Measurements from ENCODE around the gene GZF1.

Gene GZF1

GRCh38 chr20:23370873-23371272, 8.9 kb downstream of the GZF1 start:
- no peak for DNase-seq

GRCh38 chr20:23371496-23371895, 9.5 kb downstream of the GZF1 start:
- DNase-seq = no peak

- no peak for DNase-seq
Measured at GRCh38 chr20:23374441-23374840, 12.5 kb downstream of the GZF1 start.

DNA sequence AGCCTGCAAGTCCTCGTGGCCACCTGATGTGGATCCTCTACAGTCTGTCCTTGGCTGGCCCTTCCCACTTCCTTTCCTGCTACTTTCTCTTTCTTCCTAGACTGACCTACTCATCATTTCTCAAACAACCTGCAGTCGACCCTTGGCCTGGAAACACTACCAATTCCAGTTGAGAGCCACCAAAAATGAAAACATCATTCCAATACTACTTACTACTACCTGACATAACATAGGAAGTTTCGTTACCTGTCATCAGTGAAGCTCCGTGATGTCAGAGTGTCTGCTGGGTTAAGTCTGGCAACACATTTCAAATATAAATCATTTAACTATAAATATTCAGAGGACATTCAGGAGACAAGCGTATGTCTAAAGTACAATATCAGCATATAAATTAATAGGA, 13.8 kb downstream of the GZF1 start:
- DNase-seq = no peak

- DNase-seq = no peak
Measured at GRCh38 chr20:23379772-23380171, 17.8 kb downstream of the GZF1 start.

GRCh38 chr20:23381876-23382275, 19.9 kb downstream of the GZF1 start:
- DNase-seq = no peak

DNA sequence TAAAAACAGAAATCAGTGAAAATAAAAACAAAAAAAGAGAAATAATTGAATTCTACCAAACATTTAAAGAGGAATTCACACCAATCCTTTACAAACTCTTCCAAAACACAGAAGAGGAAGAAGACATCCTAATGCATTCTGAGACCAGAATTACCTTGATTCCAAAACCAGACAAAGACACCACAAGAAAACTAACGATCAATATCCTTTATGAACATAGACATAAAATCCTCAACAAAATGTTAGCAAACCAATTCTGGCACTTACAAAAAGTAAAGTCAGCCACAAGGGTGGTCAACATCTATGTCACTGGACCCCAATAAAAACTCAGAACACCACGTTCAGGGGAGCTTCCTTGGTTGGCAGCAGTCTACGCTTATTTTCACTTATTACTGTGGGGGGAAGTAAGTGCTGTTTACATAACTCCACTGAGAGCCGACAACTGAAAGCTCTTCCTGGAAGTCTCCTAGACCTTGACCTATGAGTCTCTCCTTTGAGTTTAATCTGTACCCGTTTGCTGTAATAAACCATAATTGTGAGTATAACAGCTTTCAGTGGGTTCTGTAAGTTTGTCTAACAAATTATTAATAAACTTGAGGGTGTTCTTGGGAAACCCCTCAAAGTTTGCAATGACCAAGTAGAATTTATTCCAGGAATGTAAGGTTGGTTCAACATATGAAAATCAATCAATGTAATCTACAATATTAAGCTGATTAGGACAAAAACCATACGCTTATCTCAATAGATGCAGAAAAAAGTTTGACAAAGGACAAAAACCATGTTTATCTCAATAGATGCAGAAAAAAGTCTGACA, 24.5 kb downstream of the GZF1 start:
- no peak for DNase-seq

DNA sequence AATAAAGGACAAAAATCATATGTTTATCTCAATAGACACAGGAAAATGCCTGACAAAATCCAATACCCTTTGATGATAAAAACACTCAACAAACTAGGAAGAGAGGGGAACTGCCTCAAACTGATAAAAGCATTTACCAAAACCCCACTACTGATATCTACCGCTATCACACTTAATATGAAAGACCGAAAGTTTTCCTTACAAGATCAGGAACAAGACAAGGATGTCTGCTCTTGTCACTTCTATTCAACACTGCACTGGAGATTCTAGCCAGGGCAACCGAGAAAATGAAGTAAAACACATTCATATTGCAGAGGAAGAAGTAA, 25.1 kb downstream of the GZF1 start:
- no peak for DNase-seq

GRCh38 chr20:23390091-23390774, 28.3 kb downstream of the GZF1 start:
- DNase-seq = no peak

GRCh38 chr20:23391707-23392310, 29.8 kb downstream of the GZF1 start:
- no peak for DNase-seq

DNA sequence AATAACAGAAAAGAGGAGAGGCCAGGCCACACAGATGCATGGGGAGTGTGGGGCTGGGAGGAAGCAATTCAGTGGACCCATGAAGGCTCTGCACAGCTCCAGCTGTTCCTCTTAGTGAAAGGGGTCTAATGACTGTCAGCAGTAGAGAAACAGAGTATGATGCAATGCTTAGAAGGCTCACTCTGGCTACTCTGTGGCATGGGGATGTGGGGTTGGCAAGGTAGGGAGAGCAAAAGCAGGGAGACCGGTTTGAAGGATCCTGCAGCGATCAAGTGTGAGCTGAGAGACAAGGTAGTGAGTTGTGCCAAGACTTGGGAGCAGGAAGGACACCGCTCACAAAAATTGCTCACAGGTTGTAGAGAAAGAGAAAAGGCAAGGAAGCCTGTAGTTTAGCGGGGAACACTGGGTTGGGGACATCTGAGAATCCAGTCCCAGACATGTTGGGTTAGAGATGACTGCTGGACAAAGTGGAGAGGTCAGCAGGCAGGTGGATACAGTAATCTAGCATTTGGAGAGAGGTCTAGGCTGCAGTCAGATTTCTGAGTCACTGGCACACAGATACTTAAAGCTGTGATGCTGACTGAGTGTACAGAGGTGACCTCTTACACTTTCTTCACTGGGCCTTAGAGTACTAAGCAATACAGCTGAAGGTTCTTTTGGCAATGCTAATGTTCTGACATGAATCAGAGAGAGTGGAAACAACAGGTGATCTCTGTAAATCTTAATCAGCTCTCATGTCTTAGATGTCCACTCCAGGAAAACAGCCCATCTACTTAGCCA, 32.2 kb downstream of the GZF1 start:
- DNase-seq = no peak

DNA sequence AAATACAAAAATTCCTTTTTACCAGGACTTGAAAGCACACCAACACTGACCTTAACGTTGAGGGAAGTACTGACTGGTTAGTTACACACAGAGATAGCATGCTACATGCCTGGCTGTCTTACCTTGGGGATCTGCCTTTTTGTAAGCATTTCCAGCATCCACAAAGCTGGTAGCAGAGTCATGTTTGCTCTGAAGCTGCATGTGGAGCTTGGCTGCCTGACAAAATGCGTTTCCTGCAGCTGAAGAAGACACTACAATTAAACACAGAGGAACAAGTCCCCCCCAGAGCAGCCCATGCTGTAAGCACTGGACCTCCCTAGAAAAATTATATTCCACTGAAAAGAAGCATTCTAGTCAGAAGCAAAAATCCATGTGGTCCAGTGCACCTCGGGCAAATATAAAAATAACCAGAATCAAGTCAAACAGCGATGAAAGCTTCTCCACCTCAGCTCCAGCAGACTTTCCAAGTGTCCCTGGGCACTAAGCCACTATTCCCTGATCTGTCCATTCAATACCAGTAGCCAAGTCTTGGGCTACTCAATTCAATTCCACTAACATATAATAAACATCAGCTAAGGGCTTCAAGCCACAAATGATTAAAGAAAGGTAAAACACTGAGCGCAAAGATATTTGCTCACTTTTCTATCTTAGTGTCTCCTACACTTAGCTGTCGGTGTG, 35.1 kb downstream of the GZF1 start:
- peak in 1 of 2 experiments; percentile 13 for DNase-seq

DNA sequence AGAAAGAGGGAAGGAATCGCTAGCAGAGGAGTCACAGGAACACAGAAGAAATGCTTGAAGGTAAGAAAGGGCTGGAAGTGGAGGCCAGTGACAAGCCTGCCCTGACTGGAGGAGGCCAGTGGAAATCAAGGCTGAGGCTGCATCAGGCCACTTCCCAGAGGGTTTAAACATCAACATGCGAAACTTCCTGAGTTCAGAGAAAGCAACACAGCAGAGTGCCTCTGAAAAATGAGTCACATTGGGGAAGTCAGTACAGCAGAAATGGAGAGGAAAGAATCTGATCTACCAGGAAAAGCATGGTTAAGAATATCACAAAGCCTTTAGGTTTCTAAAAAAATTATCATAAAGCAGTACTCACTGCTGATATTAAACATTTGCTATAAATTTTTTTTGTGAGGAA, 36.0 kb downstream of the GZF1 start:
- no peak for DNase-seq

DNA sequence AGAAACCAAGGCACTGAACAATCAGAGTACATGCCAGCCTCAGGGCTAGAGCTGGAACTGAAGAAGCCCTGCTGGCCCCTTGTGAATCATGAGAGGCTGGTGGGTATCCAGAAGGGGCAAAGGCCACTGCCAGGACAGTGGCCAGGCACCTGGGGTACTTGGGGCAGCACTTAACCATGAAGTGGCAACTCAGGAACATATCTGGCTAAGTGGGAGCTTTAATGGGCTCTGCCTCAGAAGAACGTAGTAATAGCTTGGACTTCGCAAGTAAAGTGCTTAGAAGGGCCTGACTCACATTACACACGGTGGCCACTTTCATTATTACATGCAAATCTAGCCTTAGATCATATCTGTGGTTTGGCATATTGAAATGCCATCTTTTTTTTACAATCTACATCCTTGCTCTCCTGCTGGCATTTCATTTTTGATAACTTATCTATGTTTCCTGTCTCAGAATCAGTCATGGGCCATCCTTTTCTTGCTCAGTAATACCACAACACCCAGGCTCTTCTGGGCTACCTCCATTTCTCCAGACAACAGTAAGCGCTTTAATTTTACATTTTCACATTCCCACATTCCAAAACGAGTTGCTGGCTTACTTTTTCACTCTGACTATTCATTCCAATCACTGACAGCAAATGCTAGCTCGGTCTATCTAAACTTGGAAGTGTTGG, 37.7 kb downstream of the GZF1 start:
- DNase-seq = no peak

DNA sequence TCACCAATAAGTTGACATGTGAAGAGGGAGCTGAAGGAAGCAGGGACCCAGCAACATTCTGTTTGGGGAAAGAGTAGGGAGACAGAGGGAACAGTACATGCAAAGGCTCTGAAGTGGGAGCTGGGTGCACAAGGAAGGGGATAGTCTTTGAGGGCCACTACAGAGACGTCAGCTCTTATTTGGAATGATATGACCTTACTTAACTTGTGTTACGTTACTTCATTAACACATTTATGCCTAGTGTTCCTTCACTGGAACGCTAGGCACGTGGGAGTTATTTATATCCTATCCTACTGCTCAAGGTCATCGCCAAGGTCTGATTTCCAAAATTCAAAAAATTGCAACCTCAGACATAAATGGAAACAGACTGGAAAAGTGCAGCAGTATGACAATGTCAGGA, 39.1 kb downstream of the GZF1 start:
- DNase-seq = no peak

- DNase-seq = no peak
Measured at GRCh38 chr20:23403751-23404150, 41.8 kb downstream of the GZF1 start.

- no peak for DNase-seq
Measured at GRCh38 chr20:23404196-23404595, 42.2 kb downstream of the GZF1 start.

DNA sequence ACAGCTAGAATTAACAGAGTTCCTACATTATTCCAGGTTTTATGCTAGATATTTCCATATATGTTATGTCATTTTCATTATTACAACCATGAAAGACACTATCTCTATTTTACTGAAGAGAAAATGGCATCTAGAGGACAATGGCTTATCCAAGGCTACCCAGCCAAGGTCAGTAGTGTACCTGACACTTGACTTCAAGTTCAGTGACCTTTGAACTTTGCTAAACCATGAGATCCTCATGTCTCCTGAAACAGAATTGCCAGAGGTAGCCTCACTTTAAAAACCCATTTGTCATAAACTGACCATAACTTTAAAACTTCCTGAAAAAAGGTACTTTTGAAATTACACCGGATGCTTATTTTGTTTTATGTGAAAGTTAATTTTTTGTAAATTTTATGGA, 44.9 kb downstream of the GZF1 start:
- DNase-seq = no peak

GRCh38 chr20:23407781-23408464, 45.9 kb downstream of the GZF1 start:
- no peak for DNase-seq

- no peak for DNase-seq
Measured at GRCh38 chr20:23408957-23409356, 47.0 kb downstream of the GZF1 start.

DNA sequence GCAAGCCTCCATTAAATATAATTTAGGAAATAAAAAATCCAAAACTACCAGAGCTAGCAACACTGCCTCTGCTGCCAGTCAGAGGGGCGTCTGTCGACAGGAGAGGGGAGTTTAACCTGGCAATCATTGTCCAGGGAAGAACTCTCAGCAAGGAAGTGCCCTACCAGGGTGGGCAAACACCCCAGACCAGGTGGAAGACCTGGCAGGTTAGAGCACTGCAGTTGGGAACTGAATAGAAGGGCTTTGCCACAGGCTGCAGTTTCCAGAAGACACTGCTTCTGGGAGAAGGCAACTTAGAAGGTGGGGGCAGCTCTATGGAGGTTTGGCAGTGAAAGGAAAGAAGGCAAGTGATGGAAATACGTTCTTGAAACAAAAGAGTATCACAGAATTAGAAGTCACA, 47.8 kb downstream of the GZF1 start:
- no peak for DNase-seq

Data from cerebellar nuclear complex (tissue), 1 donor.